ENCODE results near the gene GPR55.

DNA sequence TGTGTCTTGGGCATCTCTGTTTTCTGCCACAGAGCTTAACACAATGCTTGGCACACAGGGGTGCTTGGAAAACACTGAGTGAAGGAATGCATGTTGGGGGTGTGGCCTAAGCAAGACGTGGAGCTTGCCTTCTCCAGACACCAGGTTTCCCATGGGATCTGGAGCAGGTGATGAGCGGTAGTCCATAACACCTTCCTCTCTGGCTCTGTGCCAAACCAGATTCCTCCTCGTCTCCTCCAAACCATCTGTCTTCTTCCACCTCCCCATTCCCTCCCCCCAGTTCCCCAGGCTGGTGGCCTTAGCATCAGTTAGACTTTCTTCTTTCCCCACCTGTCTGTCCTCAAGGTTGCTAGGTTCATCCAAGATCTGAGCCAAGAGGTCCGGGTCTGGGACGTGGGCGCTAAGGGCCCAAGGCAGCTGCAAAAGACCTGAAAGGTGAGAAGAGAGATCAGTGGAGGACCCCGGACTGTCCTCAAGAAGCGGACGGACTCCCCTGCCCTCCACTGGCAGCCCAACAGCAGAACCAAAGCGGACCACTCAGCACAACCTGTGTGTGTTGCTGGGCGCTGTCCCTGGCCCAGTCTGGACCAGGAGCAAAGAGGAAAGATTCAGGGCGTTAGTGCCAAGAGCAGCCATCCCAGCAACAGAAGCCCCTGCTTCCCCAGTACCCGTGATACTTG lies 61.5 kb downstream of the GPR55 start:
- no peak for TF ChIP-seq CTCF (IDR thresholded peaks at IDR 0.05)
- no peak for TF ChIP-seq POLR2A (IDR thresholded peaks at IDR 0.05)
